Hypothalamus (tissue), 51 donors: ENCODE results near the gene APOOL.
A peak's percentile ranks its signal among the peaks of the same experiment; 100 is the strongest.
"Not testable (repeated sequence)": the region's sequence is repeated elsewhere in the genome, so short reads cannot be mapped to it uniquely, and the experiment has no call there.

ENCODE experiments used
- DNase-seq, 51 donors: peaks; one replicate each; lab custom pipeline; 2025; lab: John Stamatoyannopoulos, UW

APOOL gene

GRCh38 chrX:85077247-85077646 lies 73.6 kb downstream of the APOOL start:
- not testable (repeated sequence) for DNase-seq

DNA sequence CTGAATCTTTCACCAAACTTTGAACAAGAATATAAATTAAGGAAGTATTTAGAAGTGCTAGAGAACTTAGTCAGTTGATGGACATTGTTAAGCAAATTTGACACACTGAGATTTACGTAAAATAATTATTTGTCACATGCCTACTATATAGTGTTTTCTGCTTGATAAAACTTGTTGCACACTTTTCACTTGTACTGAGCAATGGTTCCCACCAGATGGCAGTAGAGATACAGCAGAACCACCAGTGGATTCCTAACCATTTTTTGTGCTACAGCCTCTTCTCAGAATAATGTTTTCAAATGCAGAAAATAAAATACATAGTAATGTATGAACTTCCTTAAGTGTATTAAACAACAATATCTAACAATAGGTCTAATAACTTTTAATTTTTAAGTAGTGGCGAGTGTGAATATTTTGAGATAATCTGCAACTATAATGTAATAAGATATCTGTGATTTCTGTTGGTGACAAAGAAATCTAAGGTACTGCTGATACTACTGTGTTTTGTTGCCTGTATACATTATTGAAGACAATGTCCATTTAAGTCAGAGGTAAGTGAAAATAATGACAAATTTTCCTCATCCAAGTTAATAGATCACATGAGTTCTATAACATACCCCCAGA lies 81.2 kb downstream of the APOOL start:
- peak in 9 of 51 donors; percentile 0 to 6 (median 1) for DNase-seq

DNA sequence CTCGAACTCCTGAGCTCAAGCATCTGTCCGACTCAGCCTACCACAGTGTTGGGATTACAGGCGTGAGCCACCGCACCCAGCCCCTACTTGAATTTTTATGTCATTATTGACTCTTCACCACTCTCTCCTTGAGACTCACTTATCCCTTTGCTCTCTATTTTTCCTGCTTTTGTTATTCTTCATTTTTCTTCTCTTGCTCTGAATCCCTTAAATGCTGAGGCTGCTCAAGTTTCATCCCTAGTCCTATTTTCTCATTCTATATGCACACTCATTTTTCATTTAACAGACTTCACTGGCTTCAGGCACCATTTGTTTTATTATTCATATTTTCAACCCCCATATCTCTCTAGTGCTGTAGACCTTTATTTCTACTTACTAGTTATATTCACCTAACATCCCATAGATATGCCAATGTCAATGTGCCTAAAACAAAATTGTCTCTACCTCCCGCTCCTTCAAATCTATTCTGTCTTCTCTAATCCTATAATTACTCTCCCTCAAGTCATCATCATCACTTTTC lies 85.7 kb downstream of the APOOL start:
- no peak for DNase-seq

DNA sequence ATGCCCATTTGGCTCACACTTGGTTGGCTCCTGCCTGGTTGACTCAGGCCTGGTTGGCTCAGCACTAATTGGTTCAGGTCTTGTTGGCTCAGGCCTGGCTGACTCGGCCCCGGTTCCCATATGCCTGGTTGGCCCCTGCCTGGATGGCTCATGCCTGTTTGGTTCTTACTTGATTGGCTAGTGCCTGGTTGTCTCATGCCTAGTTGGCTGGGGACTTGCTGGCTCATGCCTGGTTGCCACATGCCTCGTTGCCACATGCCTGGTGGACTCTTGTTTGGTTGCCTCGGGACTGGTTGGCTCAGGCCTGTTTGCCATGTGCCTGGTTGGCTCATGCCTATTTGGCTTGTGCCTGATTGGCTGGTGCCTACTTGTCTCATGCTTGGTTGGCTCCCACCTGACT lies 103.7 kb downstream of the APOOL start:
- no peak for DNase-seq

- no peak for DNase-seq
Measured at GRCh38 chrX:85108165-85108564, 104.5 kb downstream of the APOOL start.

GRCh38 chrX:85109235-85109634 lies 105.6 kb downstream of the APOOL start:
- DNase-seq: no peak

DNA sequence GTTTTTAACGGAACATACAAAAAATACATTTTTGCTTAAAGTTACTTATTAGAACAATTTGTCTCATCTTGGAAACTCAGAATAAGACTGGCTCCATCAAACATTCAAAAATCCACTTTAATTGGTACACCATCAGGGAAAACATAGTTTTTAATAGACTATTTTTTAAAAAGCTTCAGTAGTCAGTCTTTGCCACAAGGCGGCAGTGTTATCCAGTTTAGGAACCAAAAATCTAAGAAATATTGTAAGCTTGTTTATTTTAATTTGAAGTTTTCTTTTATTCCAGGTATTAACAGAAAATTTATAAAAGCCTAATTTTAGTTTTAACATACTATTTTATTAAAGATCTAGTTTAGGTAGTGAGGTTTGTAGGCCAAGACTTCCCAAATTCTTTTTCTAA lies 107.7 kb downstream of the APOOL start:
- peak in 1 of 51 donors; percentile 0 for DNase-seq

GRCh38 chrX:85112293-85112692 lies 108.6 kb downstream of the APOOL start:
- no peak for DNase-seq

DNA sequence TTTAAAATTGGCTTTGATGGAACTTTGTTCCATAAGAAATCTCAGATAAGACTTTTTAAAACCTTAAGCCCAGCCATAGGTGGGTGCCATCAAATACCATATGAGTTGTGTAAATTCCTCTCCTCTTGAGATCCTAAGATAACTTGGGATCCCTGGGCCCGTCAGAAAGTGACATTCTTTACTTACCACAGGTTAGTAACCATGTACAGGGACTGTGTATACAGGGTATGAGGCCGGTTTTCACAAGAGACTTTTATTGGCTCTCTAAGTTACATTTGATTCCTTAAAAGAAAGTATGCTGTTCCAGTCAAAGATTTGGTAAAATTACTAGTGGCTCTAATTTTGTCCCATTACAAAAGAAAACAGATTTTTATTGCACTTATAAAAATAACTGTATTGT lies 110.1 kb downstream of the APOOL start:
- no peak for DNase-seq

- no peak for DNase-seq
Measured at GRCh38 chrX:85114171-85114570, 110.5 kb downstream of the APOOL start.

- no peak for DNase-seq
Measured at GRCh38 chrX:85114776-85115175, 111.1 kb downstream of the APOOL start.

GRCh38 chrX:85115252-85115651 lies 111.6 kb downstream of the APOOL start:
- no peak for DNase-seq

DNA sequence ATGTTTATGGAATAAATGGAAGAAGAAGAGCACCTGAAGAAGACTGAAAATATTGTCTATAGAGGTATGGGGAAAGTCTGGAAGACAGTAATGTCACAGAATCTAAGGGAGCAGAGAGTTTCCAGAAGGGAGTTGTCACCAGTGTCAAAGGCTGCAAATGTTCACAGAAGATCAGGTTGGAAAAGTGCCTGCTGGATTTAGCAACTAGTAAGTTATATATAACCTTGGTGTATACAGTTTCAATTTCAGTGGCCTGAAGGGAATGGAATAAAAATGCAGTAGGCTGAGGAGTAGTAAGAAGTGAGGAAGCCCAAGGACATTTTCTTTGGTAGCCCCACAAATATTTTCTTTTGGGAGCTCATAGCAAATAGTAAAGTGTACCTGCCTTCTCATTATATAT lies 132.7 kb downstream of the APOOL start:
- DNase-seq: no peak

DNA sequence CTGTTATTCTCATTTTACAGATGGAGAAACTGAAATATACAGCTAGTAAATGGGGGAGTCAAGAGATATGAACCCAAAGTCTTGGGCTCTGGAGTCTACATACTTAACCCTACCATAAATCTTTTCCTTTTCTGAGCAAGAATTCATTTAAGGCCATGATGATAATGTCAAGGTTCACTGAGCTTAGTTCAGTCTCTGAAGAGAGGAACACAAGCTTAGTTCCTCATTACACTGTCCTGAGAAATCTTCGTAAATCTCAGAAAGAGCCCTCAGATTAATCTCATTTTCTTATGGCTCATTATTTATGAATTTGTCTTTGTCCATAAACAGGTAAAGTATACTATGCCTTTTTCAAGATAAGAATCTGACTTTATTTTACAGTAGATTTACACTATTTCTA lies 135.7 kb downstream of the APOOL start:
- DNase-seq: no peak

GRCh38 chrX:85140964-85141363 lies 137.3 kb downstream of the APOOL start:
- DNase-seq: no peak
